Stimulated activated CD4-positive, alpha-beta T cell treated with anti-CD3 and anti-CD28 coated beads, Interleukin-4, amount 100 ng/mL, for 48 hours (primary cell): Measurements from ENCODE around the gene SCUBE2.
"Not testable (repeated sequence)": the region's sequence is repeated elsewhere in the genome, so short reads cannot be mapped to it uniquely, and the experiment has no call there.

Experiments
- DNase-seq, 2 donors: peaks; one replicate each; pipeline ENCODE4 v3.0.0-alpha.2; 2020; ENCODE audit warnings: low read depth in 2 of 2

Gene SCUBE2

GRCh38 chr11:9008661-9009060 is 82.7 kb downstream of the SCUBE2 start:
- no peak for DNase-seq

- DNase-seq, result no peak
Observed at GRCh38 chr11:9008011-9008550, 83.3 kb downstream of the SCUBE2 start.

- no peak for DNase-seq
Observed at GRCh38 chr11:9005087-9005486, 86.3 kb downstream of the SCUBE2 start.

- DNase-seq, result peak in 1 of 2 donors; percentile 2
Observed at GRCh38 chr11:9004183-9004926, 87.0 kb downstream of the SCUBE2 start.

- DNase-seq, result peak; percentile 60 to 67
Observed at GRCh38 chr11:9003573-9004182, 87.7 kb downstream of the SCUBE2 start, which contains the start of gene NRIP3. NRIP3 (minus strand) TSS chr11:9004001; CDS start chr11:9003935, 66 bp downstream.

- DNase-seq, result peak in 1 of 2 donors; percentile 11
Observed at GRCh38 chr11:9002920-9003572, 88.4 kb downstream of the SCUBE2 start.

- DNase-seq, result peak in 1 of 2 donors; percentile 43
Observed at GRCh38 chr11:9001736-9002135, 89.7 kb downstream of the SCUBE2 start.

GRCh38 chr11:8998017-8998416 is 93.4 kb downstream of the SCUBE2 start:
- DNase-seq, result no peak

GRCh38 chr11:8997451-8997850 is 93.9 kb downstream of the SCUBE2 start:
- no peak for DNase-seq

- no peak for DNase-seq
Observed at GRCh38 chr11:8989453-8989852, 101.9 kb downstream of the SCUBE2 start.

- DNase-seq, result no peak
Observed at GRCh38 chr11:8988329-8989234, 102.8 kb downstream of the SCUBE2 start.

GRCh38 chr11:8987446-8987845 is 104.0 kb downstream of the SCUBE2 start:
- DNase-seq, result no peak

GRCh38 chr11:8986772-8987171 is 104.6 kb downstream of the SCUBE2 start:
- DNase-seq, result not testable (repeated sequence)

GRCh38 chr11:8985462-8985861 is 105.9 kb downstream of the SCUBE2 start:
- DNase-seq, result no peak

GRCh38 chr11:8983552-8983951 is 107.8 kb downstream of the SCUBE2 start:
- DNase-seq, result no peak

- no peak for DNase-seq
Observed at GRCh38 chr11:8980485-8980884, 110.9 kb downstream of the SCUBE2 start.

- DNase-seq, result not testable (repeated sequence)
Observed at GRCh38 chr11:8979365-8979764, 112.0 kb downstream of the SCUBE2 start.

GRCh38 chr11:8973121-8973520 is 118.3 kb downstream of the SCUBE2 start:
- no peak for DNase-seq

- no peak for DNase-seq
Observed at GRCh38 chr11:8971924-8972316, 119.5 kb downstream of the SCUBE2 start.

- no peak for DNase-seq
Observed at GRCh38 chr11:8971196-8971923, 120.0 kb downstream of the SCUBE2 start.
